ENCODE results near the gene FOXN1. TPM values are rescaled to one million over a fixed set of nuclear protein-coding genes. Genes with fewer than 3 reads are reported as not detected.

The FOXN1 gene
- total RNA-seq, 1 experiment from 2014 or later, result not detected

- no peak overlapping the region for H3K27ac Mint-ChIP-seq (ENCODE audit: low read depth, unreplicated experiment)
- TF ChIP-seq, protein P1, sequence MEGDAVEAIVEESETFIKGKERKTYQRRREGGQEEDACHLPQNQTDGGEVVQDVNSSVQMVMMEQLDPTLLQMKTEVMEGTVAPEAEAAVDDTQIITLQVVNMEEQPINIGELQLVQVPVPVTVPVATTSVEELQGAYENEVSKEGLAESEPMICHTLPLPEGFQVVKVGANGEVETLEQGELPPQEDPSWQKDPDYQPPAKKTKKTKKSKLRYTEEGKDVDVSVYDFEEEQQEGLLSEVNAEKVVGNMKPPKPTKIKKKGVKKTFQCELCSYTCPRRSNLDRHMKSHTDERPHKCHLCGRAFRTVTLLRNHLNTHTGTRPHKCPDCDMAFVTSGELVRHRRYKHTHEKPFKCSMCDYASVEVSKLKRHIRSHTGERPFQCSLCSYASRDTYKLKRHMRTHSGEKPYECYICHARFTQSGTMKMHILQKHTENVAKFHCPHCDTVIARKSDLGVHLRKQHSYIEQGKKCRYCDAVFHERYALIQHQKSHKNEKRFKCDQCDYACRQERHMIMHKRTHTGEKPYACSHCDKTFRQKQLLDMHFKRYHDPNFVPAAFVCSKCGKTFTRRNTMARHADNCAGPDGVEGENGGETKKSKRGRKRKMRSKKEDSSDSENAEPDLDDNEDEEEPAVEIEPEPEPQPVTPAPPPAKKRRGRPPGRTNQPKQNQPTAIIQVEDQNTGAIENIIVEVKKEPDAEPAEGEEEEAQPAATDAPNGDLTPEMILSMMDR (IDR thresholded peaks at IDR 0.05; ENCODE audit: unreplicated experiment), result no peak
- peak; percentile 18 for DNase-seq (ENCODE audit: unreplicated experiment)
- no peaks in the 10 kb centered on the region for H3K36me3 Mint-ChIP-seq (ENCODE audit: insufficient read depth, unreplicated experiment)
- POLR2A ChIA-PET, result interaction anchor here (0.6 to 1.4 kb wide), 3 partner anchors 20 to 91 kb away, joined by 3 read pairs; no protein-coding TSS in a partner anchor
- H3K4me3 Mint-ChIP-seq (ENCODE audit: unreplicated experiment), result no peak overlapping the region
- intact Hi-C loops (cut with micrococcal nuclease), result no loop called here
- H3K27me3 Mint-ChIP-seq (ENCODE audit: insufficient read depth, unreplicated experiment), result no peaks in the 10 kb centered on the region
- H3K4me1 Mint-ChIP-seq (ENCODE audit: insufficient read depth, unreplicated experiment), result peaks cover 19% of the 10 kb centered on the region
- H3K9me3 Mint-ChIP-seq (ENCODE audit: unreplicated experiment), result no peaks in the 10 kb centered on the region
- no TSS peak for BruUV-seq (replicated peaks)
- CTCF ChIA-PET, result interaction anchor here (0.6 to 2.8 kb wide), 2 partner anchors 15 to 64 kb away, joined by 4 to 5 read pairs; no protein-coding TSS in a partner anchor
Observed at GRCh38 chr17:28471531-28472342, 34.4 kb upstream of the FOXN1 start.

DNA sequence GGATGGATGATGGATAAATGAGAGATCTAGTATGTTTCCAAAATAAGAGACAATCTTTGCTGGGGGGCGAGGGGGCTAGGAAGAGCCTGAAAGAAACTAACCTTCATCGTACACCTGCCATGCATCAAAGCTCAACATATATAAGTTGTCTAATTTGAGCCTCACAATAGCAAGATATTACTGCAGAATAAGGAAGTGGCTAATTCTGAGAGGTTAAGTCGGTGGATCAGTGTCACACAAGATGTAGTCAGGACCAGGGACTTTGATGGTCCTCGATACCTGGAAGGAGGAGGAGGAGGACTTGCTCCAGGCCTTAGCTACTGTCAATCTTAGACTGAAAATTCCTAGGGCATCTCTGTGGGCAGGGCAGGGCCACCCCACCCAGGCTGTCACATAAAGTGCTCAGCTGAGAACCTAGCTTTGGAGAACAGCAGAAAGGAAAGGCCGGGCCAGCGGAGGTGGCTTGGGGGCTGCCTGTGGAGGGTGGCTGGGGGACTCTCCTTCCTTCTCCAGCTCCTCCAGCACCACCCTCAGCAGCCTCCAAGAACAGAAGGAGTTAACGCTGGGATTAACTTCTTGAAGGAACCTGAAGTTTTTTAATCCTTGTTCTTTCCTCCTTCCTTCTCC, 33.2 kb upstream of the FOXN1 start:
- intact Hi-C loops (cut with micrococcal nuclease), result no loop called here
- ChIA-PET CTCF (interaction anchor here (0.5 to 2.8 kb wide), 4 partner anchors 13 to 239 kb away, joined by 3 to 5 read pairs (median 3); no protein-coding TSS in a partner anchor), POLR2A (no interaction called here)

DNA sequence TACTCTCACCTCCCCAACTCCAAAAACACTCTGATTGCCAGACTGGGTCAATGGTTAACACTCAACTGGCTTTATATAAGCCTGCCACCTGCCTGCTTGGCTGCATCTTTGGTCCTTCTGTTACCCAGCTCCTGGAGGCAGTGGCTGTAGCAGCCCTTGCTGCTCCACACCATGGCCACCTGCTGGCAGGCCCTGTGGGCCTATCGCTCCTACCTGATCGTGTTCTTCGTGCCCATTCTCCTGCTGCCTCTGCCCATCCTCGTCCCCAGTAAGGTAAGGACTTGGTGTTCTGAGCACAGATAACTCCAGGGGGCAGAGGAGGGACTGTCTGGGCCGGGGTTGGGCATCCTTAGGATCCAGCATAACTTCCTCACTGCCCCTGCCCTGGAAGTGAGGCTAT, 32.6 kb upstream of the FOXN1 start, which contains the start of gene SLC13A2:
Gene SLC13A2, plus strand, starts transcription at position 103 of the 400 bp plus-strand sequence. Its CDS starts 69 bp downstream, at position 172.
- ChIA-PET CTCF (interaction anchor here (2.8 kb wide), 1 partner anchor 66 kb away, joined by 5 read pairs; no protein-coding TSS in a partner anchor), POLR2A (no interaction called here)
- Mint-ChIP-seq H3K36me3 (ENCODE audit: insufficient read depth, unreplicated experiment) (no peaks in the 10 kb centered on the region), H3K9me3 (ENCODE audit: unreplicated experiment) (no peaks in the 10 kb centered on the region), H3K27ac (ENCODE audit: low read depth, unreplicated experiment) (no peak within 1 kb of the TSS), H3K27me3 (ENCODE audit: insufficient read depth, unreplicated experiment) (no peaks in the 10 kb centered on the region), H3K4me1 (ENCODE audit: insufficient read depth, unreplicated experiment) (peaks cover 11% of the 10 kb centered on the region), H3K4me3 (ENCODE audit: unreplicated experiment) (no peak within 1 kb of the TSS)
- TF ChIP-seq, protein P1 (IDR thresholded peaks at IDR 0.05; ENCODE audit: unreplicated experiment), result no peak
- no peak for DNase-seq (ENCODE audit: unreplicated experiment)
- no TSS peak for BruUV-seq (replicated peaks)
- intact Hi-C loops (cut with micrococcal nuclease), result no loop called here

More for the DNA sequence above, 33.2 kb upstream of the FOXN1 start:
- BruUV-seq (replicated peaks), result no TSS peak
- no peak for DNase-seq (ENCODE audit: unreplicated experiment)
- peaks cover 11% of the 10 kb centered on the region for H3K4me1 Mint-ChIP-seq (ENCODE audit: insufficient read depth, unreplicated experiment)
- no peaks in the 10 kb centered on the region for H3K27me3 Mint-ChIP-seq (ENCODE audit: insufficient read depth, unreplicated experiment)
- TF ChIP-seq, protein P1 (IDR thresholded peaks at IDR 0.05; ENCODE audit: unreplicated experiment), result no peak
- no peak overlapping the region for H3K4me3 Mint-ChIP-seq (ENCODE audit: unreplicated experiment)
- no peak overlapping the region for H3K27ac Mint-ChIP-seq (ENCODE audit: low read depth, unreplicated experiment)
- H3K9me3 Mint-ChIP-seq (ENCODE audit: unreplicated experiment), result no peaks in the 10 kb centered on the region
- H3K36me3 Mint-ChIP-seq (ENCODE audit: insufficient read depth, unreplicated experiment), result no peaks in the 10 kb centered on the region

GRCh38 chr17:28474111-28474531, 32.0 kb upstream of the FOXN1 start:
- no peaks in the 10 kb centered on the region for H3K9me3 Mint-ChIP-seq (ENCODE audit: unreplicated experiment)
- TF ChIP-seq, protein P1 (IDR thresholded peaks at IDR 0.05; ENCODE audit: unreplicated experiment), result no peak
- no peak overlapping the region for H3K4me3 Mint-ChIP-seq (ENCODE audit: unreplicated experiment)
- H3K4me1 Mint-ChIP-seq (ENCODE audit: insufficient read depth, unreplicated experiment), result peaks cover 11% of the 10 kb centered on the region
- no TSS peak for BruUV-seq (replicated peaks)
- no peak overlapping the region for H3K27ac Mint-ChIP-seq (ENCODE audit: low read depth, unreplicated experiment)
- H3K27me3 Mint-ChIP-seq (ENCODE audit: insufficient read depth, unreplicated experiment), result no peaks in the 10 kb centered on the region
- no peaks in the 10 kb centered on the region for H3K36me3 Mint-ChIP-seq (ENCODE audit: insufficient read depth, unreplicated experiment)
- no peak for DNase-seq (ENCODE audit: unreplicated experiment)
- intact Hi-C loops (cut with micrococcal nuclease), result no loop called here
- ChIA-PET POLR2A (interaction anchor here (0.6 kb wide), 1 partner anchor 292 kb away, joined by 3 read pairs; no protein-coding TSS in a partner anchor), CTCF (no interaction called here)
